GM19438 (cell line): Measurements from ENCODE around the gene STOM.
A peak's percentile ranks its signal among the peaks of the same experiment; 100 is the strongest.

Experiments used
- ATAC-seq: cut with Tn5 transposase; IDR thresholded peaks from one replicate; pipeline ENCODE4 v1.9.1; 2021; ENCODE audit warnings: low read depth; ENCODE audit not compliant: unreplicated experiment

STOM gene

DNA sequence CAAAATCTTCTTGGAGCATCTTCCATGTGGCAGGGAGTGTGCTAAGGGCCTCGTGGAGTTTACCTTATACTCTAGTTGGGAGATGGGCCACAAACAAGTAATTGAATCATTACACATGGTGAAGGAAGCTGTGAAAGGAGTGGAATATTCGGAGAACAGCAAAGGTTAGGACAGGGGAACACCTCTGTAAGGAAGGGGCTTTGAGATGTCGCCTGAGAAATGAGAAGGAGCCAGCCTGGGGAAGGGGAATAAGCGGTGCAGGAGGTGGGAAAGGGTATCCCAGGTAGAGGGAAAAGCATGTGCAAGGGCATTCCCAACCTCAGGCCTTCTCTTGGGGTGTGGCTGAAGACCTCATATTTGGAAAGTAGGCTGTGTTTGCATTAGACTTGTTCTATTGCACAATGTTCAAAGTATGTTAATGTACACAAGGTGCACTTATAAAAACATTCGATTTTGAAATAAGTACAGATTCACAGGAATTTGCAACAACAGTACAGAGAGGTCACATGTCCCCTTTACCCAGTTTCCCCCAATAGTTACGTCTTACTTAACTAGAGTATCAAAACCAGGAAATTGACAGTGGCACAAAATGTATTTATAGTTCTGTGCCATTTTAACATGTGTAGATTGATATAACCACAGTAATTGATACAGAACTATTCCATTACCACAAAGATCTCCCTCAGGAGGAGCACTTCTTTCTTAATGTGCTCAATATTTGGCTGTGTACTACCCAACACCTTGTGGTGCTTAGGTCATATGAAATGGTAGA, 2.4 kb upstream of the STOM start:
- no peak for ATAC-seq

DNA sequence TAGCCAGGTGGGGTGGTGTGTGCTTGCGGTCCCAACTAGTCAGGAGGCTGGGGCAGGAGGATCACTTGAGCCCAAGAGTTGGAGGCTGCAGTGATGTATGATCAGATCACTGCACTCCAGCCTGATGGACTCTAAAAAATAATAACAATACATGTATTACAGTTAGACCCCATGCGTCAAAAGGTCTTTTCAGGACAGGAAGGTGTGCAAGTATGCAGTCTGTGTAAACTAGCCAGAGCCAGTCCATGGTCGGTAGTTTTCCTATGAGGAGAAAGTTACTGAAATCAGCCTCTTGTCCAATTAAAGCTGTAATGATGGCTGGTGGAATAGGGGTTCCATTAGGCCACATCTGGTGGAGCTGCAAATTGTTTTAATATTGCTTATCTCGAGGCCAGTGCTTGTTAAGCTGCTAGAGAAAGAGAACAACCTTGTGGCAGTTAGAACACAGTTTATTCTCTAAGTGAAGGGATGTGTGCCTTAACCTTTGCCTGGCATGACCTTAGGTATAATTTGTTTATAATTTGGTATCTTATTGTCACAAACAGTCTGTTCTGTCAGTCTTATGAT, 1.5 kb upstream of the STOM start:
- no peak for ATAC-seq

DNA sequence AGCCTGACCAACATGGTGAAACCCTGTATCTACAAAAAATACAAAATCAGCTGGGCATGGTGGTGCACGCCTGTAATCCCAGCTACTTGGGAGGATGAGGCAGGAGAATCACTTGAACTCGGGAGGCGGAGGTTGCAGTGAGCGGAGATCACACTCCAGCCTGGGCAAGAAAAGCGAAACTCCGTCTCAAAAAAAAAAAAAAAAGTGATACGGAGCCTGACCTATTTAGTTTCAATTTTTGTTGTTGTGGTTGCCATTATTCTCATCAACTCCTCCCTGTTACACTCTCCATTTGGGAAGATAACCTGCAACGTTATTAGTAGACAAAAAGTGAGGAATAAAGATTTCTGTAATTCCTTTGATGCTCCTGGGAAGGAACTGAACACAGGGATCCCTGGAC, 1.3 kb downstream of the STOM start:
- no peak for ATAC-seq

DNA sequence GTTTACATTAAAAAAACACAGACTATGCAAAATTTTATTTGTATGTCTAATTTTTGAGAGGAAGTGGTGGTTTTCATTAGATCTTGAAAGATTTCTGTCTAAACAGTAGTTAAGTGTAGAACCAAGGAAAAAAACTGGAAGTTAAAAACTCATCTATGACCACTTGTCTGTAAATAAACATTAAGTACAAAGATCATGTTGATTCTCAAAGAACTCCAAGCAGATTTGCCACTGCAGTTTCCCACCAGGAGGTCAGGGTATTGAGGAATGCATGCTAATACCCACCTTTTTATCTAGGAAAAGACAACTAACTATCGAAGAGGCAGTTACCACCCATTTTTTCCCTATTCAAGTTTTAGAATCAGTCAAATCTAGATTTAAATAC, 1.9 kb downstream of the STOM start:
- ATAC-seq: no peak

DNA sequence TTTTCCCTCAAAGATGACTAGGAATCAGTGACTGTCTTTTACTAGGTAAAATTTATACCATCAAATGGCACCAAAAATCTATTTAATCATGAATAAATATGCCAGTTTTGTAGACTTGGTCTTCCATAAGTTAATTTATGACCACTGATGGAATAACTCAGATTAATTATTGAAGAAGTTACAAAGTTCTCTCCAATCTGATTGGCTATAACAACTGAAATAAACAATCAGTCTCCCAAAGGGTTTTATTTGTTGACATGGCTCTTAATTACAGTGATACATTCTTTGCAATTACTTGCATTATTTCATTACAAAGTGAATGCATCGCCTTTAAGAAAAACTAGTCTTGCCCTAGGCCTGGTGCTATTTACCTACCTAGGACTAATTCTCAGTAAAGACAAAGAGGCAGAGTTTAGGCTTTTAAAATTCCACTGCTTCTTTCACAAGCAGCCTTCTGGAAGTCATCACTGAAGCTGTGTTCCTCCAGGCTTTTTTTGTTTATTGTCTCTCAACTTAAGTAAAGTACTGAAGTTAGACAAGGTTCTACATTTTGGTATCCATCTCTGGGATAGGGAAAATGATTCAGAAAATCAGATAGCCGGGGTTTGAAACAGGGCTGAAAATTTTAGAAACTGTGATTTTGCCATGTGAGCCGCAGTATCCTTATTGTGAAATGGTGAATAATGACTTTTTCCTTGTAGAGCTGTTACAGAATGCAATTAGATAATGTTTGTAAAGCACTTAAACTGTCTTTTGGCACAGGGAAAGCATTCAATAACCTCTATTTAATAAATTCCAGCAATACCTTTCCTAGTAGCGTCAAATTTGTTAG, 2.5 kb downstream of the STOM start:
- no peak for ATAC-seq

DNA sequence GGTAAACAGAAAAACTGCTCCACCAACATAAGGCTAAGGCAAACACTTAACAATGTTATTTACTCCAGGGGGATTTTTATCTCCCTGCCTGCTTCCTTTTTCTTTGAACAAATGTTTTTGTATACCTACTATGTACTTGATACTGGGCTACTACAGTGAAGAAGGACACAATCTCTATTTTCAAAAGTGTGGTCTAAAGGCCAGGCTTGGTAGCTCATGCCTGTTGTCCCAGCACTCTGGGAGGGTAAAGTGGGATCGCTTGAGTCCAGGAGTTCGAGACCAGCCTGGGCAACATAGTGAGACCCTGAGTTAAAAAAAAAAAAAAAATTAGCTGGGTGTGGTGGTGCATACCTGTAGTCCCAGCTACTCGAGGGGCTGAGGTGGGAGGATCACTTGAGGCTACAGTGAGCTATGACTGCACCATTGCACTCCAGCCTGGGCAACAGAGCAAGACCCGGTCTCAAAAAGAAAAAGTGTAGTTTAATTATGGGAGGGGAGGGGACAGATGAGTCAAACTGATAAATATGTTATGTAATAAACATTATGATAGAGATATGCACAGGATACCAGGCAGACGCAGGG, 3.3 kb downstream of the STOM start:
- no peak for ATAC-seq

DNA sequence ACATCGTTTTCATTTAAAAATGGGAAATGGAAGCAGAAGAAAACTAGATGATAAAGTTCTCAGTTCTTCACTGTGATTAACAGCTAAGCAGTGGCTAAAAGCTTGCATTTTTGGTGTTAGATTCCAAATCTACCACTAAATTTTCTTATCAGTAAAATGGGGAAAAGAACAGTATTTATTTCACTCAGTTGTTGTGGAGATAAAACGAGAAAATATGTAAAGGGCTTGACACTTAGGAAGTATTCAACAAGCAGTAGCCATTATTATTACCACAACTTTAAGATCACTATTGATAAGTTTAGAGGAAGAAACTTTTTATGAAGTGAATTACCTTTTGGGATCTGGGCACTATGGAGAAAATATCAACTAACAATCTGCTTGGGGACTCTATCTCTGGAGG, 4.5 kb downstream of the STOM start:
- ATAC-seq: no peak

DNA sequence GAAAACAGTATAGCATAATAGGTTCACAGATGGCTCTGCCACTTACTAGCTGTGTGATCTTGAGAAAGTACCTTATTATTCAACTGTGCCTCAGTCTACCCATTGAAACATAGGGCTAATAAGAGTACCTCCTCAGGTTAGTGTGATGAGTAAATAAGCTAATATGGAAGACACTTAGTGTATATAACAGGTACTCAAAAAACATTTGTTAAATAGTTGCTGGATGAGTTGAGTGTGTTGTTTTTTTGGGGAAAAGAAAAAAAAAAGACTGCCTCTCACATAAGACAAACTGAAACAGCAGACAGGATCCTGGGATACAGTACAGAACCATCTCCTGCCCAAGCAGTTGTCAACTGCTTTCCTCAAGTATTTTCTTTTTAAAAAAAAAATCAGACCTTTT, 5.2 kb downstream of the STOM start:
- ATAC-seq: no peak

DNA sequence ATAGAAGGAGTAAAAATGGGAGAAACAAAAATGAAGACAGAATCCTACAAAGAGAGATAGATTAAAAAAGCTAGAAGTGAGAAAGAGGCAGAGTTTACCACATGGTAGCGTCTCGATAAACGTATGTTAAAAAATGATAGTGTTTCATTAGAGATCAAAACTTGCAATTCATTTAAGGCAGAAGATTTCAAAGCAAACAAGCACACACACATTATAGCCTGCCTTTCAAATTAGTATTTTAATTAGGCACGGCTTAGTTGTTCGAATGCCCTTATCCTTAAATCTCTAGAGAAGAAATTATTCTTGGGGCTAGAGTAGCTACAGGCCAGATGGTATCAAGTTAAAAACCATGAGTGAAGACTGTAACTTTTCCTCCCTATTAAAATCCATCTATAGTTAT, 6.0 kb downstream of the STOM start:
- no peak for ATAC-seq

DNA sequence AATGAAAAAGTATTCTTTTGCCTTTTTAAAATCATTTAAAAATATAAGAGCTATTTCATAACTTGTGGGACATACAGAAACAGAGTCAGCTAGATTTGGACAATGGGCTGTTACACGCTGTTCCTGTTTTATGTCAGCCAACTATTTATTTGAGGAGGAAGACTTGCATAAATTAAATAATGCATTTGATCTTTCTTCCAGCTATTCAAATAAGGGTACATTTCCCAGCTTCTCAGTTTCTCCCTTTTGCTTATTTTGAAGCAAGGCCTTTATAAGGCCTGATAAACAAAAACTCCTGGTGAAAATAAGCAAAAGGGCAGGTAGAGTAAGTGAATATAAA, 6.5 kb downstream of the STOM start:
- no peak for ATAC-seq

DNA sequence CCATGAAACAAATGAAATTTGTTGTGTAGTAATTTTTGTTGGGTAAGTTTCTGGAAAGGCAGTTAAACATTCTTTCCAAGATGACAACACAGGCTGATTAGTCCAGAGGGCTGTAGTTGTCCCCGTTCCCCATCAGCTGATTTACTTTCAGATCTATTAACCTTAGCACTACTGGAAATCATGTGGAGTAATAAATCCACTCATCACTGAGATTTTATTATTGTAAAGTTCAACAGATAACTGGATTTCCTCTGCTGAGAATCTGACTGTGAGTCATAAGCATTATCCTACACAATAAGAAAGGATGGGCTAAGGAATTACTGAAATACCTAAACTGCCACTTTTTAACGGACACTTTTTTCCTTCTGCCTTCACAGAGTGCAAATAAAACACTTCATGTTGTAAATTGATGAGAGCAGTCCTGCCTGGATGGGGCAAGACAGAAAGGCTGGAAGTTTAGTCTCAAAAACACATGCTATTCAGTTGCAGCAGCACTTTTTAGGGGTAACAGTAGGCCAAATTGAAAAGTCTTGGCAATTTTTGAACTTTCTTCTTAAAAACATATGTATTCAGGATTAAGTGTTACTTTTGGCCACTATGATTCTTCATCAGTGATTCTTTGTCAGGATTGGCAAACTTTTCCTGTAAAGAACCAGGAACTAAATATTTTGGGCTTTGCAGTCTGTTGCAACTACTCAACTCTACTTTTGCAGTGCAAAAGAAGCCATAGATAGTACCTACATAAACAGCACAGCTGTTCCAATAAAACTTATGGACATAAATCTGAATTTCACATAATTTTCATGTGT, 7.0 kb downstream of the STOM start:
- no peak for ATAC-seq

DNA sequence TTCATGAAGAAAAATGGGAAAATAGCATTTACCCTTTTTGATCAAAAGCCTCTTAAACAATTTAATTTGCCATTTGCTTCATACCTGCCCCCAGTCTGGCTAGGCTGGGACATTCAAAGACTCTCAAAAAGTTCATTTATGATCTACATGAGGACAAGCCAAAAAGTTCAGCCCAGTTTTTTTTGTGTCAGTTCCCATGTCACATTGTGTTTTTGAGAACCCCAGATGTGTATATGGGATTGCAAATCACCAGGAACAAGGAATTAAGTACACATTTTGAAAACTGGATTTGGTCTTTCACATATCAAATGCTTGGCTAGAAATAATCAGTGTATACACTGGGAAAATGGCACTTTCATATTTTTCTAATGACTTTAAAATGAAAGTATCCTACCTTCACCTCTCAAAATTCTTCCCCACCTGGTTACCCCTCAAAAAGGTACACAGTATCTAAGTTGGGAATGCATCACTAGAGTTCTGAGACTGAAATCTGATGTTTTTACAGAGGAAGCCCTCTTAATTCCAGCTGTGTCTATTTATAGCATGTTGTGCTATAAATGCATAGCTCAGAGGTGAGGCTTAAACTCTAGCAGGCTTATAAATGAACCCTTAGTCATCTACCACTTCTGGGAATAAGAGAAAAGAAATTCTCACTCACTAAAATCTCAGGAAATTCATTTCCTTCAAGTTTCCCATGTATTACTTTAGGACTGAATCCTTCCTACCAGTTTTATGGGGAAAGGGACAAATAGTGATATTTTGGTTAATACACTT, 9.3 kb downstream of the STOM start:
- no peak for ATAC-seq

DNA sequence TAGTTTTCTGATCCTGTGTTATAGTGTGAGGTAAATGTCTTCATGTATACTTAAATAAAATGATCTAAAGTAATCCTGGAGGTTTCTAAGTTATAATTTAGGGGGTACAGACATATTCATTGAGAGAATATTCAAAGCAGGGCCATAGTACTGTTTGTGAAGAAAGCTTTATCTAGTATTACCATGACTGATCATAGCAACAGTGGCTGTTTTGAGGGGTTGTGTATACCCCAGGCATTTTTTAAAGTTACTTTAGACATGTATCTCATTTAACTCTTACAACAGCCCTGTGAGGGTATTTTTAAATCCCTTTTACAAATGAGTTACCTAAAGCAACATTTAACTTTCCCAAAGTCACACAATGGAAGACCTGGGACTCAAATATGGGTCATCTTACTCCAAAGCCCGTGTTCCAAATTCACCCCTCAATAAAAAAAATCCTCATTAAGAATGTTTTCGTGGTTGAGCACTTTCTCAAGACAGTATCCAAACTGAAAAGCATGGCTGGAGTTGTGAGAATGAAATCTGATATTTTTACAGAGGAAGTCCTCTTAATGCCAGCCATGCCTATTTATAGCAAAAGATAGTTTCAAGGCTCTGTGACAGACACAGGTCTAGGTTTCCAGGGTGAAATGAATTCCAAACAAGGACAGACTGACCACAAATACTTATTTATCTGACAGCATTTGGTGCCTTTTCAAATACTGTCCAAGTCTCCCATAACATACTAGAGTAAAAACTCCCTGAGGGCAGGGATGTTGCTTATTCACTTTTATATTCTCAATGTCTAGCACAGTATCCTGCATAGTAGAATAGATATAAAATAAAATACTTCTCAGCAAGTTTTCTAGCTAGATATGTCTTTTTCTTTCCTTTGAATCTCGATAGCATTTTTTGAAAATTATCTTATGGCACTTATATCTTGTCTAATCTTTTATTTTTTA, 10.4 kb downstream of the STOM start:
- ATAC-seq: no peak

DNA sequence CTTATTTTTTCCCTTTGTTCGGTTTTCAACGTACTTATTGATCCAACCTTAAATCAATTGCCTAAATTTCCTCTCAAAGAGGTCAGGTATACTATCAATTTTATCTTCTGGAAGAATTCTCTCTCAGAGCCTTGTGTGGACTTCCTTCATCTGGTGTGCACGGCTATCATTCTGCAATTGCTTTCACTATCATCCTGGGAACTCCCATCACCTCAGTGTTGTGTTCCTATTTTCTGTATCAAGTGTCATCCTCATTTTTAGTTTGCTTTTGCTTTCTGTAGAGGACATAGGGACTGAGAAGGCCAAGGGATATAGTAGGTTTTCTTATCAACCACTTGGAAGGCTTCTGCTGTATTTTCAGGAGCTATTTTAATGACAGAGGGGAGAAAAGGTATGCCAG, 11.3 kb downstream of the STOM start:
- no peak for ATAC-seq

DNA sequence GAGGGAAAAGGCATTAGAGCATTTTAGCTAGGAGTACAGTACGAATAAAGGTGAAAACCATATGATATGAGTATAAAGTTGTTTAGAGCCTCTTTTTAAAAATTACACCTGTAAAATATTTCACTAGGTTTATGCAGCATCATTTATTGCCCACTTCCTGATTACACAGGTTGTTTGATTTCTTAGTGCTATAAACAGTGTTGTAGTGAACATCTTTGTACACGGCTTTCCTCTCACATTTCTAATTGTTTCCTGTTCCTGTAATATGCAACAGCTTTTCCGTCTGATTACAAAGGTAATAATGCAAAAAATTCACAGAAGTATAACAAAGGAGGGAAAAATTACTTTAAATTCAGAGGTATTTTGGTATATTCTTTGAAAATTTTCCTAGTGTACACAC, 13.0 kb downstream of the STOM start:
- no peak for ATAC-seq

DNA sequence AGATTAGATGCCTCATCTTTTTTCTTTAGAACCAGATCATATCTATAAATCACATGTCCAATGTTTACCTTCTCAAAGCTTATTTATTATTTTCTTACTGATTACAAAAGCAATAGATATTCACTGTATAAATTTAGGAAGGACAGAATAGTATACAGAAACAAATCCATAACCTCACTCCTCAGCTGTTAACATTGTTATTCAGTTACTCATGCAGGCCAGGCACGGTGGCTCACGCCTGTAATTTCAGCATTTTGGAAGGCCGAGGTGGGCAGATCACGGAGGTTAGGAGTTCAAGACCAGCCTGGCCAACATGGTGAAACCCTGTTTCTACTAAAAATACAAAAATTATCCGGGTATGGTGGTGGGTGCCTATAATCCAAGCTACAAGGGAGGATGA, 15.3 kb downstream of the STOM start:
- ATAC-seq: no peak

DNA sequence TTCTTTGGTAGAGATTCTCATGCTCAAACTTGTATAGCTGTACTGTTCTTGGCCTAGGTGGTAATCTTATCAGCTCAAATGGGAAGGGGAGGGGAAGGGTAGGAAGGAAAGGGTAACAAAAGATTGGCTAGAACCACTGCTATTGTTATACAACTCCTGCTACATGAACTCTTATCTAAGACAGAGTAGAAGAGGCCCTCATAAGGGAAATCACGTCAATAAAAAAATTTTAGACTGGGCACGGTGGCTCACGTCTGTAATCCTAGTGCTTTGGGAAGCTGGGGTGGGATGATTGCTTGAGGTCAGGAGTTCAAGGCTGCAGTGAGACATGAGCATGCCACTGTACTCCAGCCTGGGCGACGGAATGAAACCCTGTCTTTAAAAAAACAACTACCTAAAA, 15.9 kb downstream of the STOM start:
- ATAC-seq: no peak

DNA sequence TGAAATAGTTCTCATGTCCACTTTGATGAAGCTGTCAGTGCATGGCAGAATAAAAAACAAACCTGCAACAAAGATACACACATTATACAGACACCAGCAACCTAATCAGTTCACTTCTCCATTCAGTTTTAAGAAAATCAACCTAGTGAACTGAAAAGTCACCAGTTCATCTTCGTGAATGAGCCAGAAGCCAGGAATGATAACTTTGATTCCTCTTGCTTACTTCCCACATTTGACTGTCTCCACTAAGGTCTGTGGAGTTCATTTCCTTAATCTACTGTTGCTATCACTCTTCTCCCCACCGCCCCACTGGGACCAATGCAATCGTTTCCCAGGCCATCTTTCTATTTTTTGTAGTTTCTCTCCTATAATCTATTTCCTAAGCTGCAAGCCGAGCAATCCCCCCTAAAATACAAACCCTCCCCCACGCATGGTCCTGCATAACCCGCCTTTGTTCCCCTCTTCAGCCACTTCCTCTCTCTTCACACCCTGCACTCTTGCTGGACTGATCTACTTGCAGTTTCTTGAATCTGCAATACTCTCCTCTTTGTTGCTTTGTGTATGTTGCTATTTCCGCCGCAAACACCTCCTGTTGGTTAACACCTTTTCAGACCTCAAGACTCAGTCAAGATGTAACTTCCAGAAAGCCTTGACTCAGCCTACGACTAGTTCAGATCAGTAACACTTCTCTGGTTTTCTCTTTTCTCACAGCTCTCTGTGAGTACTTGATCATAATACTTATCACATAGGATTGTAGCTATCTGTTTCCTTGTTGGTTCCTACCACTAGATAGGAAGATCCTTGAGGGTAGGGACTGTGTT, 16.6 kb downstream of the STOM start:
- ATAC-seq: peak; percentile 92
